GM19328 (cell line): Measurements from ENCODE around the gene LRRC47.
A peak's percentile ranks its signal among the peaks of the same experiment; 100 is the strongest.

Experiments
- ATAC-seq: cut with Tn5 transposase; IDR thresholded peaks from one replicate; pipeline ENCODE4 v1.9.1; 2021; ENCODE audit warnings: mild to moderate bottlenecking, moderate library complexity; ENCODE audit not compliant: unreplicated experiment

Gene LRRC47

DNA sequence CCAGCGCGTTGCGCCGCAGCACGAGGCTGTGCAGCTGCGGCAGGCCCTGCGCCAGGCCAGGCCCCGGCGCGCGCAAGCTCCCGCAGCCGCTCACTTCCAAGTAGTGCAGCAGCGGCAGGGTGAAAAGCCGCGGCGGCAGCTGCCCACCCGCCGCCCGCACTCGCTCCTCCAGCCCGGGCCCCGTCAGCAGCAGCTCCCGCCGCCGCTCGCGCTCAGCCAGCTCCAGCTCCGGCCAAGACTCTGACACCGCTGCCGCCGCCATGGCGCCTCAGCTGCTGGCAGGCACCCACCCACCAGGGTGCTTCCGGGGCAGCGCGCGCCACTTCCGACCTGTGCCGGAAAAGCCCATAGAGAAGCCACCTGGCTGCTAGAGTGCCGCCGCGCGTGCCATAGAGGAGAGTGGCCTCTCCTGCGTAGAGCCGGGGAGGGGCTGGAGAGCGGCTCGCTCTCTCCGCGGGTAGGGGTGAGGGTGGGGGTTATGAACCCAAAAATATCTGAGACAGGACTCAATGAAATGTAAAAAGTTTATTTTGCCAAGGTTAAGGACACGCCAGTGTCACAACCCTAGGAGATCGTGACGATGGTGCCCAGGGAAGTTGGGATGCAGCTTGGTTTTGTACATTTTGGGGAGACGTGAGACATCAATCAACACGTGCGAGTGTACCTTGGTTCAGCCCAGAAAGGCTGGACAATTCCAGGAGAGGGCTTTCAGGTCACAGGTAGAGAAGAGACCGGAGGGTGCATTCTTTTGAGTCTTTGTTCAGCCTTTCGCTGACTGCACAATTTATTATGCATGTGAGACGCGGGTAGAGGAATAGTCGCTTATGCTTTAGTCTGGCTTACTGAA lies at the start of gene LRRC47:
TSS of gene LRRC47 (minus strand) at position 284 of the 847 bp plus-strand sequence. CDS start at position 262, 22 bp downstream.
- ATAC-seq = peak; percentile 96

DNA sequence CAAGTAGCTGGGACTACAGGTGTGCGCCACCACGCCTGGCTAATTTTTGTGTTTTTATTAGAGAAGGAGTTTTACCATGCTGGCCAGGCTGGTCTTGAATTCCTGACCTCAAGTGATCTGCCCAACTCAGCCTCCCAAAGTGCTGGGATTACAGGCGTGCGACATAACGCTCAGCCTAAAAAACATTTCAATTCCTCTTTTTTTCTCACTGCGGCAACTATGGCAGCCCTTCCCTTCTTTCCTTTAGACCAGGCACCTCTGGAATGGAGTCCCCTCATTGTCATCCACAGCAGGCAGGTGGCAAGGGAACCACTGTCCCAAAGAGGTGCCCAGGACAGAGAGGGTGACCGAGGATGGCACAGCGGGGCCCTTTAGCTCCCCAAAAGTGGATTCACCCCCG lies 46.6 kb upstream of the LRRC47 start:
- ATAC-seq = no peak

DNA sequence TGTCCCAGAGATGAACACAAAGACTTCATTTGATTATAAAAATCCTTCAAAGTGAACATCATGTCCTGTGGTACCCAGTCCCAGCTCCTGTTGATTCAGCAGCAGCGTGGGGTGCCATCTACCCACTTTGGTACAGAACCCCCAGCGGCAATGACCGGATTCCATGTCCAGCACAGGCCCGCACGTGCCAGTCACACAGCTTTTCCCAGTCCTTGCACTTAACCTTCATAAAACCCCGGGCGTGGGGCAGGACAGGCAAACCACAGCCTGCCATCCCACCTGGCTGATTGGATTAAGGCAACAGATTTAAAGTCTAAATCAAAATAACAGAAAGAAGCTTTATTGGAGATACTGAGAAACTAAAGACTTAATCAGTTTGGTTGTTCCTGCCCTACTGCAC lies 45.2 kb upstream of the LRRC47 start:
- ATAC-seq = no peak

GRCh38 chr1:3838788-3839187 lies 42.5 kb upstream of the LRRC47 start:
- ATAC-seq = no peak

GRCh38 chr1:3837685-3838084 lies 41.4 kb upstream of the LRRC47 start:
- no peak for ATAC-seq

- ATAC-seq = no peak
Measured at GRCh38 chr1:3837200-3837599, 40.9 kb upstream of the LRRC47 start.

GRCh38 chr1:3836421-3836820 lies 40.1 kb upstream of the LRRC47 start:
- no peak for ATAC-seq

DNA sequence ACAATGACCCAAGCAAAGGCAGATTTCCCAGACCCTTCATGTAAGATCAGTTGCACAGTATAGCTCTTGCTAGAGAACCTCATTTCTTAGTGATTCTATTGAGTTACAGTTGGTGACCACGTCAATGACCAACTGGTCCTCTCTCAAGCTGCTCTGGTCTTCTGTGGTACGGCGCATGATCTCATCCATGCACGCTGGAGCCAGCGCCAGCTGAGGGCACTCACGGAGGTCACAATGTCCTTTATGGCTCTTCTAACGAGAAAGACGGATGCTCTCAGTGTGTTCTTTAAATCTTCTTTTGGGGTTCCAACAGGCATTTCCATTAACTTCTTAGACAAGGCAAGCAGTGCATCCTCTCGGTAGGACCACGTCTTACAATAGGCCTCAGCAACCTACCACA lies 38.4 kb upstream of the LRRC47 start:
- ATAC-seq = no peak

DNA sequence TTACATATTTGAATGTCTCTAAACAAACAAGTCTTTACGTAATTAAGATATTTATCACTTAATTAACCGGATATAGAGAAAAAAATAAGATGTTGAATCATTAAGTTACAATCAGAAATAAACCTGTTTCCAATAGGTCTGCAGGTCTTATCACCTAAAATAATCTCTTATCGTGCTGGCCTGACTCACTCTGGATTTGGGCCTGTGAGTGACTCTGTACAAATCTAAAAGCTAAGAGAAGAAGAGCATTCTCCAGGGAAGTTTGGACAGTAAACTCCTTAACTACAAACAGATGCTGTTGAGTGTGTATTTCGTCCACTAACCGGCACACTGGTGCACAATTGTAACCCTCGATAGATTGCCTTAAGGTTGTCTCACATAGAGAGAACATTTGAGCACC lies 35.4 kb upstream of the LRRC47 start:
- ATAC-seq = no peak

DNA sequence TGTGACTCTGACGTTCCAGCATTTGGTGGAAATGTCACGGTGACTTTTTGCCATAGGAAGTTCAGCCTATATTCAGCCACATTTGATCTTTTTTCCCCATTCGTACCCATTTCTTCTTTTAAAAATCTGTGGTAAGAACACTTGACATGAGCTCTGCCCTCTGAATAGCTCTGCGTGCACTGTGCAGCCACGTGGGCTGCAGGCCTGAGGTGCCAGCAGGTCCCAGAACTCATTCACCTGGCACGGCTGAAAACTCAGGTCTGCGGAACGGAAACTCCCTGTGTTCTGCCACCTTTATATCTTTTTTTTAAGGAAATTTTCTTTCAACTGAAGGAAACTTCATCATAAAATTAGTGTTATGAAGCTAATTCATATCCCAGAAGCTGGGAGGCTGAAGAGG lies 32.1 kb upstream of the LRRC47 start:
- ATAC-seq = no peak

GRCh38 chr1:3827813-3828307 lies 31.6 kb upstream of the LRRC47 start:
- no peak for ATAC-seq

DNA sequence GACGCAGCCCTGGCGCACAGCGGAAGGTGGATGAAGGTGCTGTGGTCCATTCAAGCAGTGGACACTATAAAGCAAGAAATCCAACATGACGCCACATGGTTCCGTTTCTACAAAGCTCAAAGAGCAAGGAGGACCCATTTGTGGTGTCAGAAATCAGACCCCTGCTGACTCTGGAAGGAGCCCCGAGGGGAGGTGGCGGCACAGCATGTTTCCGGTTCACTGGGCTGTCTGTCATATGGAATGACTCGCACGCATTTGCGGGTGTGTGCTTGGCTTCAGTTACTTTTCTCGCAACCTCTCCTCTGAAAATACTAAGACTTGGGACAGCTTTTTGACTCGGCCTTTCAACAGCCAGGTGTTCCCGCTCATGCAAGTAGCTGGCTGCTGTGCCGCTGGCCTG lies 29.1 kb upstream of the LRRC47 start:
- no peak for ATAC-seq

- ATAC-seq = no peak
Measured at GRCh38 chr1:3824650-3825049, 28.4 kb upstream of the LRRC47 start.

GRCh38 chr1:3822421-3822820 lies 26.1 kb upstream of the LRRC47 start:
- no peak for ATAC-seq

- no peak for ATAC-seq
Measured at GRCh38 chr1:3821908-3822307, 25.6 kb upstream of the LRRC47 start.

DNA sequence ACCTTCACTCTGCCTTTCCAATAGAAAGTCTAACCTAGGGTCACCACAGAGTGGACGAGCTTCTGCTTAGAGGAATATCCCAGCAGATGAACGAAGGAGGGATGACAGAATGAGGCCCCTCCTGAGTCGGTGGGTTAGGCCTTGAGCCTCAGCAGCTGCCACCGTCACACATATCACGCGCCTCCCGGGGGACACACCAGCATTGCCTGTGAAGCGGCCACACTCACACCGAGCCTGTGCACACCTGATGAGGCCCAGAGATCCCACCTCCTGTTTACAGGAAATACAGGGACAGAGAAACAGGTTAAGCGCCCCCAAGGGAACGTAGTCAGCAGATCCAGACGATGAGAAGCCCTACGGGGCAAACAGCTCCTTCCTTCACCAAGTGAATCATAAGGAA lies 25.1 kb upstream of the LRRC47 start:
- no peak for ATAC-seq

DNA sequence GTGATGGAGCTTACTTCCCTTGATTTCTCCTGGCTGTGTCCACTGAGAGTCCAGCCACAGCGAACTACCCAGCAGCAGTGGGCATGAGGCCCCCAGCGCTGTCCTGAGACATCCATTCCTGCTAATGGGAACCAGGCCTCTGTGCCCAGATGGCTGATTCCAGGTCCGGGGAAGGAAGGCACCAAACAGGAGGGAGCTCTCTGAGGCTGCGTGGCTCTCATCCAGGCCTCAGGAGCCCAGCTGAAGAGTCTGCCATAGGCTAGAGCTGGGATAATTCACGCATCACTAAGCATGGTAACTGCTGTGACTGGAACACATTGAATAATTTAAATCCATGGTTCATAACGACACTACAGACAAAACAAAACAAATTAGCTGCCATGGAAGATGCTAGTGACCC lies 24.7 kb upstream of the LRRC47 start:
- no peak for ATAC-seq

- no peak for ATAC-seq
Measured at GRCh38 chr1:3820316-3820715, 24.0 kb upstream of the LRRC47 start.

DNA sequence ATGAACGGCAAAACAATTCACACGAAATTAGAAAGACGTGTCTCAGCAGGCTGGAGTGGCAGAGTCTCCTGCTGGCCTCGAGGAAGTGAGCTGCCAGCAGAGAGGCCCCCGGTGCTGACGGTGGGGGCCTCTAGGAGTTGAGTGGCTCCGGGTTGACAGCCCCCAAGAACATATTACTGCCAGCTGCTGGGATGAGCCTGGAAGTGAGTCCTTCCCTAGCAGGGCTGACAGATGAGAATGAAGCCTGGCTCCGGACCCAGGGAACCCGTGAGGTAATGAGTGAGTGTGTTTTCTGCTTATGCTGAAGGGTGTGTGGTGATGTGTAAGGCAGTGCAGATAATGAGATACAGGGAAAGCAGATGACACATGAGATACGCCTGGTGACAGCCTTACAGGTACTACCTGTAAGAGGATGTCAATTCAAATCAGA lies 23.5 kb upstream of the LRRC47 start:
- ATAC-seq = no peak

GRCh38 chr1:3817821-3818597 lies 21.7 kb upstream of the LRRC47 start:
- ATAC-seq = no peak

GRCh38 chr1:3817138-3817740 lies 20.9 kb upstream of the LRRC47 start:
- no peak for ATAC-seq
